Activated CD4-positive, alpha-beta T cell treated with anti-CD3 and anti-CD28 coated beads, Interleukin-2, amount 10 ng/mL, durations not matched to agents 24 days and 14 days (primary cell): Measurements from ENCODE around the gene CROCC2. TPM values are rescaled to one million over a fixed set of nuclear protein-coding genes. Genes with fewer than 3 reads are reported as not detected.

Experiments used
- DNase-seq: peaks from one replicate; pipeline ENCODE4 v3.0.0; 2022
- H3K27ac Mint-ChIP-seq: one replicate; pipeline ENCODE4 v1.8.0; 2022; ENCODE audit warnings: mild to moderate bottlenecking, mixed read lengths
- H3K27me3 Mint-ChIP-seq: one replicate; pipeline ENCODE4 v1.8.0; 2022; ENCODE audit warnings: mixed read lengths
- H3K36me3 Mint-ChIP-seq: one replicate; pipeline ENCODE4 v1.8.0; 2022; ENCODE audit warnings: low read depth, mild to moderate bottlenecking, mixed read lengths
- H3K4me1 Mint-ChIP-seq: one replicate; pipeline ENCODE4 v1.8.0; 2021; ENCODE audit warnings: mixed read lengths
- H3K4me3 Mint-ChIP-seq: one replicate; pipeline ENCODE4 v1.8.0; 2022; ENCODE audit warnings: mild to moderate bottlenecking, moderate library complexity, mixed read lengths
- H3K9me3 Mint-ChIP-seq: one replicate; pipeline ENCODE4 v1.8.0; 2021; ENCODE audit warnings: mixed read lengths
- intact Hi-C: fragments of 100-400 bp; cut with micrococcal nuclease; formaldehyde crosslinking; loops from one replicate; pipeline ENCODE4 v1.15.1; 2023
- total RNA-seq: library from RNA; stranded (reverse); gene quantifications from 2 replicates; pipeline ENCODE4 v1.2.3, GENCODE V29; 2022

The CROCC2 gene
- total RNA-seq, 1 donor from 2014 or later = not detected

- Mint-ChIP-seq H3K27ac (no peak overlapping the region), H3K36me3 (no peaks in the 10 kb centered on the region), H3K4me1 (no peaks in the 10 kb centered on the region), H3K4me3 (no peak overlapping the region), H3K9me3 (no peaks in the 10 kb centered on the region), H3K27me3 (no peaks in the 10 kb centered on the region)
- no peak for DNase-seq
- intact Hi-C loops = no loop called here
Measured at GRCh38 chr2:240903191-240904060, 2.7 kb upstream of the CROCC2 start.

- Mint-ChIP-seq H3K27me3 (no peaks in the 10 kb centered on the region), H3K27ac (no peak overlapping the region), H3K36me3 (no peaks in the 10 kb centered on the region), H3K9me3 (no peaks in the 10 kb centered on the region), H3K4me3 (no peak overlapping the region), H3K4me1 (no peaks in the 10 kb centered on the region)
- intact Hi-C loops = no loop called here
- DNase-seq = no peak
Measured at GRCh38 chr2:240904216-240905175, 1.6 kb upstream of the CROCC2 start.

DNA sequence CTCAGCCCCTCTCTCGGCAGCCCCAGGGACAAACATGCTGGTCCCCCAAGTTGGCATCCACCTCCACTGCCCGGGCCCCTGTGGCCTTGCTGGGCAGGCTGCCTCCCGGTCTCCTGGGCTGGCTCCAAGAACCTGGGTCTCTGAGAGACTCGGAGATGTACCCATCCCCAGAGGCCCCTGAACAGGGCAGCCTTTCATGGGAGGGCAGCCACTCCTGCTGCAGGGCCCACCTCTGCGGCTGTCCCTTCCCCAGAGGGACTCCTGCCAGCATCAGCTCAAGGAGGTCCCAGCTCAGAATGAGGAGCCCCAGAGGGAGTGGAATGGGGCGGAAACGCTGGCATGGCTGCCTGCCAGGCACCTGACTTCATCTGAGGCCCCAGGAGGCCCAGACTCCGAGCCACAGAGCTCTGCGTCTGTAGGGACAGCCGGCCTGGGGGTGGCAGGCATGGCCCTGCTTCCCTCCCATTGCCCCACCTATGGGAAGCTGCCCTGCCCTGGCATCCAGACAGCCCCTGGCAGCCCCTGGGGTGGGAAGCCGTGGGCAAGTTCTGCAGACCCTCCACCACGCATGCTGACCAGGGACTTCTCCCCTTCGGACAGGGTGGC is 857 bp upstream of the CROCC2 start:
- no peak for DNase-seq
- Mint-ChIP-seq H3K27ac (no peak overlapping the region), H3K36me3 (no peaks in the 10 kb centered on the region), H3K4me3 (no peak overlapping the region), H3K27me3 (no peaks in the 10 kb centered on the region), H3K4me1 (no peaks in the 10 kb centered on the region), H3K9me3 (no peaks in the 10 kb centered on the region)
- intact Hi-C loops = no loop called here

GRCh38 chr2:240906911-240907590 is 915 bp downstream of the CROCC2 start:
- no peak for DNase-seq
- Mint-ChIP-seq H3K36me3 (no peaks in the 10 kb centered on the region), H3K27ac (no peak overlapping the region), H3K4me1 (no peaks in the 10 kb centered on the region), H3K27me3 (no peaks in the 10 kb centered on the region), H3K9me3 (no peaks in the 10 kb centered on the region), H3K4me3 (no peak overlapping the region)
- intact Hi-C loops = no loop called here

GRCh38 chr2:240909216-240909974 is 3.3 kb downstream of the CROCC2 start:
- Mint-ChIP-seq H3K4me1 (no peaks in the 10 kb centered on the region), H3K4me3 (no peak overlapping the region), H3K27ac (no peak overlapping the region), H3K9me3 (no peaks in the 10 kb centered on the region), H3K27me3 (peaks cover 2% of the 10 kb centered on the region), H3K36me3 (no peaks in the 10 kb centered on the region)
- intact Hi-C loops = no loop called here
- DNase-seq = no peak

DNA sequence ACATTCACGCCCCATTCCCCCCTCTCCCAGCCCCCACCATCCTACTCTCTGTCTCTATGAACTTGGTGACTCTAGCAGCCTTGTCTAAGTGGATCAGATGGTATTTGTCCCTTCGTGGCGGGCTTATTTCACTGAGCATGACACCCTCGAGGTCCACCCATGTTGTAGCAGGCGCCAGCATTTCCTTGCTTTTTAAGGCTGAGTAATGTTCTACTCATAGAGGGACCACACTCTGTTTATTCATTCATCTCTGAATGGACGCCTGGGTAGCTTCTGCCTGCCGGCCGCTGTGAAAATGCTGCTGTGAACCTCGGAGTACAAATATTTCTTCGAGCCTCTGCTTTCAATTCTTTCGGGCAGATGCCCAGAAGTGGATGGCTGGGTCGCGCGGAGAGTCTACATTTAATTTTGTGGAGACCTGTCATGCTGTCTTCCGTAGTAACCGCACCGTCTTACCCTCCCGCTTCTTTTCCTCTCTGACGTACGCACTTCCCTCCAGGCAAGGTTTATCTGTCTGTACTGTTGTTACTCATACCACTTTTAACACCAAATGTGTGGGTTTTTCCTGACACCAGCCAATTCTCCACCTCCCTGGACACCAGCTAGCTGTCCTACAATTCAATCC is 5.6 kb downstream of the CROCC2 start:
- H3K4me3 Mint-ChIP-seq = no peak overlapping the region
- intact Hi-C loops = no loop called here
- H3K36me3 Mint-ChIP-seq = no peaks in the 10 kb centered on the region
- no peaks in the 10 kb centered on the region for H3K9me3 Mint-ChIP-seq
- no peak overlapping the region for H3K27ac Mint-ChIP-seq
- no peaks in the 10 kb centered on the region for H3K4me1 Mint-ChIP-seq
- DNase-seq = no peak
- peaks cover 7% of the 10 kb centered on the region for H3K27me3 Mint-ChIP-seq

GRCh38 chr2:240912878-240913809 is 7.0 kb downstream of the CROCC2 start:
- no peaks in the 10 kb centered on the region for H3K36me3 Mint-ChIP-seq
- H3K27ac Mint-ChIP-seq = no peak overlapping the region
- peaks cover 8% of the 10 kb centered on the region for H3K27me3 Mint-ChIP-seq
- intact Hi-C loops = no loop called here
- no peak overlapping the region for H3K4me3 Mint-ChIP-seq
- DNase-seq = no peak
- H3K4me1 Mint-ChIP-seq = no peaks in the 10 kb centered on the region
- no peaks in the 10 kb centered on the region for H3K9me3 Mint-ChIP-seq

DNA sequence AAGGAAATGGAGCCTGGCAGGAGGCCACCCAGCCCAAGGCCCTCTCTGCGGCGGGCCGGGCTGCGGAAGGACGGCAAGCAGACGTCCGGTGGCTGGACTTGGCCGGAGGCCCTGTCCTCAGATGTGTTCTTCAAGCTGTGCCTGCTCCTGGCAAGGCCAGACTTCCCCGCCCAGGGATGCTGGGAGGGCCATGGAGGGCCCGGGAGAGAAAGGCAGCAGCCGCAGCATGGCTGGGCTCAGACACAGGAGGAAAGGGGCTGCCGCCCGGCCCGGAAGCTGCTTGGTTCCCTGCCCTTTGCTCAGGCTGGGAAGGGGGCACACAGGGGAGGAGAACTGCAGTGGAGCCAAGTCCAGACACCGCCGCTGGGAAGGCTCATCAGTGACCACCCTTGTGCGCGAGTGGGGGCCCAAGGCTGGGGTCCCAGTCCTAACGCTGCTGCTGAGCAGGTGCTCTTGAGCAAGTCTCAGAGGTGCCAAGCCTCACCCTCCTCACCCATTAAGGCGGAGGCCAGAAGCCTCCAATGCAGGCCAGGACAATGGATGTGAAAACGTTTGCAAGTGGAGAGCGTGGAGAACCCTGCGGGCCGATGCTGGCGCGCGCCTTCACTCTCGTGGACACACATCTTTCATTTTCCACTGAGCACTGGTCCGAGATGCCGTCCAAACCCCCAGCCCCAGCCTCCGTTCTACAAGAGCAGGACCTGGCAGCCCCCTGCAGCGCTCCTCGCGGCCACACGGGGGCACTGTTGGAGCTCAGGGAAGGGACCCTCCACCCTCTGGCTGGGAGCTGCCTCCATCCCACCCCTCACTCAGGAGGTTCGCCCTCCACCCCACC is 7.9 kb downstream of the CROCC2 start:
- DNase-seq = peak; percentile 91
- H3K36me3 Mint-ChIP-seq = no peaks in the 10 kb centered on the region
- intact Hi-C loops = no loop called here
- H3K4me3 Mint-ChIP-seq = no peak overlapping the region
- H3K27ac Mint-ChIP-seq = no peak overlapping the region
- H3K27me3 Mint-ChIP-seq = peaks cover 8% of the 10 kb centered on the region
- no peaks in the 10 kb centered on the region for H3K9me3 Mint-ChIP-seq
- H3K4me1 Mint-ChIP-seq = no peaks in the 10 kb centered on the region

DNA sequence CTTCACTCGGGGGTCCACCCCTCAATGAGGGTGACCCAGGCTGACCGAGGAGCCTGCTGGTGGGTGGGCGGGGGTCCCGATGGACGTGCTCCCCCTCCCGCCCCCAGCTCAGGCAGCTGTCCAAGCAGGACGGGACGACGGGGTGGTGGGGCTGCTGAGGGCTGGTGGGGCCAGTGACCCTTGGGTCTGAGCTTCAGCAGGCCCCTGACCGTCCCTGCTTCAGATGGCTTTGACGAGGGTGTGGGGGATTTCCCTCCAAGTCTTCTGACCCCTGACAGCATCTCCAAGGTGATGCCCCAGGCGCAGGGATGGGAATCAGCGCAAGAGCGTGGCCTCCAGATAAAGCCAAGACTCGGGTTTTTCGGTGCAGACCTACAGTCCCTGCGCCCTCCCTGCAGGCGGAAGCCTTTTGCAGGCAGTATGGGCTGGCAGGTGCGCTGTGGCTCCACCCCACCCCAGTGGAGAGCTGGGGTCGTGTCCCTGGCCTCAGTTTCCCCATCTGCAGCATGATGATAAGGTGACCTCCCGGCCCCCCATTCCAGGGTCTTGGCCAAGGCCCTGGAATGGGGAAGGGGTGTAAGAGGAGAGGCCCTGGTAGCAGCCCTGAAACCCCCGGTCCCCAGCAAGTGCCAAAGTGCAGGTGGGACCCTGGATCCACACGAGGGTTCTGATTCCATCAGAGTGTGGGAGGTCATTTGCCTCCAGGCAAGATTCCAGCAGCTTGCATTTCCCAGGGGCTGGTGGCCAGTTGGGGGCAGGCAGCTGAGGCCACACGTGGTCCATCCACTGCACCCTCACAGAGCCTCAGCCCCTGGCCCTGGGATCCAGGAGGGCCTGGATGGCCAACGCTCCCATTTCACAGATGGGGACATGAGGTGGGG is 8.7 kb downstream of the CROCC2 start:
- no peaks in the 10 kb centered on the region for H3K4me1 Mint-ChIP-seq
- no peak for DNase-seq
- peaks cover 8% of the 10 kb centered on the region for H3K27me3 Mint-ChIP-seq
- H3K9me3 Mint-ChIP-seq = no peaks in the 10 kb centered on the region
- no peak overlapping the region for H3K27ac Mint-ChIP-seq
- no peak overlapping the region for H3K4me3 Mint-ChIP-seq
- H3K36me3 Mint-ChIP-seq = no peaks in the 10 kb centered on the region
- intact Hi-C loops = no loop called here

DNA sequence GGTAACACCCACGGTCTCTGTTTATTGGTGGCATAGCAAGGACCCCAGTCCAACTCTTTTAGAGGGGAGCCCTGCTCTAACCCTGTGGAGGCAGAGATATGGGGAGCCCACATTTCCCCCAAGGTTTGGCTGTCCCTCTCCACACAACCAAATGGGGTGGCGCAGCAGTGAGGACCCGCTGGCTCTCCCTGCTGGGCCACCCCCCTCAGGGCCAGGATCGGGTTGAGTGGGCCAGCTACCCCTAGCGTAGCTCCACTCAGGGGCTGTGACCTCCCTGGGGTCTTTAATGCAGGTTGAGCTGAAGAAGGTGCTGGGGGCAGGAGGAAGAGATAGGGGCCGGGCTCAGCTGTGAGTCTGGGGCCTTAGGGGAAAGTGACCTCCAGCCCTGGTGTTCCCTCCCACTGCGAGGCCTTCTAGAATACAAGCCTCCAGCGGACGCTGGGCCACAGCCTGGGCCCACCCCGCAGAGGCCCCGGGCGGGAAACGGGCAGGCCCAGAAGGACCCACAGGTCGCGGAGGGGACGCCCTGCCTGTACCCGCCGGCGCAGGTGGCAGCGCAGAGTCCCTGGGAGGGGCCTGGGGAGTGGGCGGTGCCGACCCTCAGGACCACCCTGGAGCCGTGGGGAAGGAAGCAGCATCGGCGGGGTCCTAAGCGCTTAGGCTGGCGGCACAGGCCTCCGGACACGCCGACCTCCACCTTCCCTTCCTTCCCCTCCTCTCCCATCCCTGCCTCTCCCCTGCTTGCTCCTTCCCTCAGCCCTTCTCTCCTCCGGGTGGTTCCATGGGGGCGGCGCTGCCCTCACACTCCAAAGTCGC is 9.6 kb downstream of the CROCC2 start:
- no peak for DNase-seq
- Mint-ChIP-seq H3K27ac (no peak overlapping the region), H3K36me3 (no peaks in the 10 kb centered on the region), H3K27me3 (peaks cover 8% of the 10 kb centered on the region), H3K9me3 (no peaks in the 10 kb centered on the region), H3K4me1 (no peaks in the 10 kb centered on the region), H3K4me3 (no peak overlapping the region)
- intact Hi-C loops = no loop called here
